GM19463 (cell line): ENCODE data around the gene SMIM44.
"Not testable (repeated sequence)": the region's sequence is repeated elsewhere in the genome, so short reads cannot be mapped to it uniquely, and the experiment has no call there.

Experiments
- ATAC-seq: cut with Tn5 transposase; IDR thresholded peaks from one replicate; pipeline ENCODE4 v1.9.1; 2021; ENCODE audit warnings: mild to moderate bottlenecking, moderate library complexity; ENCODE audit not compliant: unreplicated experiment

SMIM44 gene

DNA sequence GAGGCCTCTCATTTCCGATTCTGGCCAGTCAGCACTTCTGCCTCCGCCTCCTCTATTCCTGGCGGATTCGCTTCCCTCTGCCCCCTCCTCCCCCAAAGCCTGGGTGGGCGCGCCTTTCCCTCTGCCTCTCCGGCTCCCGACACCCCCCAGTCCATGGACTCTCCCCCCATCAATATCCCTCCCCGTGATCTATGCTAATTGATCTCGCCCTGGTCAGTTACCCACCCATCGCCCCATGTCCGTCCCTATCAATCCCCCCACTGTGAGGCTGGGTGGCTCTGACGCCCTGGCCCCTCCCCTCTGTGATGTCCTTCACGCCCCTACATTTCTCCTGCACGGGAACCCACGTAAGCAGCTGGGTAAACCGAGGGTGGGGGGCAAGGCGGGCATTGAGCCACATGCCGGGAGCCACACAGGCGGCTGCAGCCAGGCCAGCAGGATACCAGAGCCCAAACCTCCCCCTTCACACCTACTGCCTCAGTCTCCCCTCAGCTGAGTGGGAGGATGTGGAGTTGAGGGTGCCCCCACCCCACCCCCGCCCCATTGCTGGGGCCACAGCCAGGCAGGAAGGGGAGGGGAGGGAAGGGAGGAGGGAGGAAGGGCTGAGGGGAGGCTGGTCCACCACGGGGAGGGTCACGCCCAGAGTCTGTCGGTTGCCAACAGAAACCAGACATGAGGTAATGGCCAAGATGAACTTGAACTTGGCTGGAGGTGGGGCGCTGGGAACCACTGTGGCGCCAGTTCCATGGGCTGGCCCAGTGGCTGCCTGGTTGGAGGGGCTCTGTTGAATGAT lies 24.0 kb downstream of the SMIM44 start:
- ATAC-seq: no peak

DNA sequence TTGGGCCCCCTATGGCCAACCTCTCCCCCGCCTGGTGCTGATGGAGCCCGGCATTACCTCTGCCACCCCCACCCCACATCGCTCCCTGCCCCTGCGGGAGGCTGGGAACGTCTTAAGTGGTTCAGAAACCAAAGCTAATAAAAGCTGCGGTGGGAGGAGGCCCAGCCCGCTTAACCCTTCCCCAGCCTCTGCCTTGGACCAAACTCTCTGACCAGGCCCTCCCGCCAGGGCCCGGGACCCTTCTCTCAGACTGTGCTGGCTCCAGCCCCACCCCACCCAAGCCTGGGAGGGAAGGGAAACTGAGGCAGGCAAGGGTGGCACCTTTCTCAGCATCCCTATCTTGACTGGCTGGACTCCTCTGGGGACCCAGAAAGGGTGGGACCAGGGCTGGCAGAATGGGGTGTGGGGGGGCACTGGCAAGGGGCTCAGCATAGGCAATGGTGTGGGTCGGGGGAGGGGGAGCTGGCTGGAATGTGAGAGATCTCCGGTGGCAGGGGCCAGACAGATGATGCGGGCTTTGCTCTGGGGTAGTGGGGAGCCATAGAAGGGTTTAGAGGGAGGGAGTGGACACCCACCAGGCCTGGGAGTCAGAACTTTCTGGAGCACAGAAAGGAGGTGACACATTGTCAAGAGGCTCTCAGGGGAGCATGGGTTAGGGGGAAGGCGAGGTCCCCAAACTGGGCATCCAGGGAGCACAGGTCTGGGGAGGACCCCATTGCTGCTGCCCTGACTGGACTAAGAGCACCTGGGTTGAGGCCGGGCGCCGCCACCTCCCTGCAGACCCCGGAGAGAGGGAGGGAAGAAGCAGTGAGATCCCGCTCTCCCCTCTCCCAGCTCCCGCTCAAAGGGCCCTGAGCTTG lies 24.8 kb downstream of the SMIM44 start:
- ATAC-seq: no peak

DNA sequence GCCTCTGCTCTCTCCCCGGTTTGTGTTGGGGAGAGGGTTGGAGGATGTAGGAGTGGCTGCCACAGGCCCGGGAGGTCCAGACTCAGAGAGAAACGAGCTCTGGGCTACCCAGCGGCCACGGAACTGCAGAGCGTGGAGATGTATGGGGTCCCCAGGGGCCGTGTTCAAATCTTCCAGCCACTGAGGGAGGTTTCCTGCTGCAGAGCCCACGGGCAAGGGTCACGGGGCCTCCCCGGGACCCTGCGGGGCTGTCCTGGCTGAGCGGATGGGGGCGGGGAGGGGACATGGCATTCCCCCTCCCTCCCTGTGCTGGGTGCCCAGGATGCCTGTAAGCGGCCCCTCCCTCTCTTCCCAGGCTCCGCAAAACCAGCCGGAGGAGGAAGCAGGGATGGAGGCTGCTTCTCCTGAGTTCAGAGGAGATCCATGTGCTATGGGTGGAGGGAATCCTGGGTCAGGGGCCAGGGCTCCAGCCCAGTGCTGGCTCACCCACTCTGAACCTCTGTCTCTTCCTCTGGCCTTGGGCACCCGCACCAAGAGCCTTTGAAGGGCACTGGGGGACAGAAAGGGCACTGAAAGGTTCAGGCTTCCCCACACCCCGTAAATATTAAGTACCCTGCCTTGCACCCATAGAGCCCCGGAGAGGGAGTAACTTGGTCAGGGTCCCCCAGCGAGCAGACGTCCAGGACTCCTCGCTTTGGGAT lies 25.6 kb downstream of the SMIM44 start:
- ATAC-seq: no peak

DNA sequence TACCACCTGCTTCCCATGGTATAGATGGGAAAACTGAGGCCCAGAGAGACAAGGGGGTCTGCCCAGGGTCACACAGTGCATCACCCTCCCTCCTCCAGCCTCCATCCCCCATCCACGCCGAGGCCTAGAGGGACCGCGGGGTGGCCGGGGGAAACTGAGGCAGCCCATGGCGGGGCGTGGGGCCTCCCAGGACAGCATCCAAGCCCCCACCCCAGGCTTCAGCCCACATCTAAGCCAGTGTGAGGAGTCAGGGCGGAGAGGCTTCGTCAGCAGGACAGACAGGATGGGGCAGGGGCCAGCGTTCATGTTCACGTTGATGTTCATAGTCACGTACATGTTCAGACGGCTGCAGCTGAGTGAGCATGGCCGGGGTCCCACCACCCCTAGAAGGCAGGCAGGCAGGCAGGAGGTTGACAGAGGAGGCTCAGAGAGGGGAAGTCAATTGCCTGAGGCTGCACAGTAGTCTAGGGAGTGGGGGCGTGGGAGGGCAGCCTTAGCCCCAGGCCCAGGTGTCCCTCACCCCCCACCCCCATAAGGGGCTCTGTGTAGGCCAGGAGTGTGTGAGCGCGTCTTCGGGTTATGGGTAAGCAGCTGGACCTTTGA lies 26.2 kb downstream of the SMIM44 start:
- no peak for ATAC-seq

DNA sequence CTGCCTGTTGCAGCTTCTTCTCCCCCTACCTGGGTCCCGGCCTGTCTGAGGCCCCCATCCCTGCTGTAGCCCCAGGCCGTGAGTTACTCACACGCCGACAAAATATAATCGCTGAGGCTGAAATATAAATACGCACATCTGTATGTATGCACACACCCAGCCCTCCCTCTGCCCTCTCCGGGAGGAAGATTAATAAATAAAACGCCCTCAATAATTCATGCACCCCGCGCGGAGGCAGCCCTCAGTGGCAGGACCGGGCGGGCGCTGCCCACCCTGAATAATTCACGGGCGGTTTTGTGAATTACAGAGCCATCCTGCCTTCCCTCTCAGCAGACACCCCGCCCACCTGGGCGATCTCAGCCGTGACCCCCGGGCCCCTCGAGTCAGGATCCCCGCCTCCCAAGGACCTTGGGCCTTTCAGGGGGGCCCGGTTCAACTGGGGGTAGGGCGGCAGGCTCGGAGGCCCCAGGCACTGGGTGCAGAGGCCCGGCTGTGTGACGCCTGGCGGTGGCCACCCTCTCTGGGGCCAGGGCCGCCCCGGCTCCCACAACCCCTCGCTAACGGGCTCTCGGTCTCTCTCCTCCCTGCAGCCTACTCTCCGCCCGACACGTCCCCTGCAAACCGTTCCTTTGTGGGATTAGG lies 27.2 kb downstream of the SMIM44 start:
- no peak for ATAC-seq

DNA sequence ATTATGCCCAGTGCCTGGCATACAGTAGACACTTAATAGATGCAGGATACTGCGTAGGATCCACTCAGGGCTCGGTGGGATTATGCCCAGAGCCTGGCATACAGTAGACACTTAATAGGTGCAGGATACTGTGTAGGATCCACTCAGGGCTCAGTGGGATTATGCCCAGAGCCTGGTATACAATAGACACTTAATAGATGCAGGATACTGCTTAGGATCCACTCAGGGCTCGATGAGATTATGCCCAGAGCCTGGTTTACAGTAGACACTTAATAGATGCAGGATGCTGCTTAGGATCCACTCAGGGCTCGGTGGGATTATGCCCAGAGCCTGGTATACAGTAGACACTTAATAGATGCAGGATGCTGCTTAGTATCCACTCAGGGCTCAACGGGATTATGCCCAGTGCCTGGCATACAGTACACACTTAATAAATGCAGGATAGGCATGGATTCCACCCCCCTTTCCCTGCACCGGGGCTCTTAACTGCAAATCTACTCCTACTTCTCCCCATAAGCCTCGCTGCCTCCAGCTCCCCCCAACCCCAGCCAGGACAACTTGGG lies 27.8 kb downstream of the SMIM44 start:
- ATAC-seq: no peak

DNA sequence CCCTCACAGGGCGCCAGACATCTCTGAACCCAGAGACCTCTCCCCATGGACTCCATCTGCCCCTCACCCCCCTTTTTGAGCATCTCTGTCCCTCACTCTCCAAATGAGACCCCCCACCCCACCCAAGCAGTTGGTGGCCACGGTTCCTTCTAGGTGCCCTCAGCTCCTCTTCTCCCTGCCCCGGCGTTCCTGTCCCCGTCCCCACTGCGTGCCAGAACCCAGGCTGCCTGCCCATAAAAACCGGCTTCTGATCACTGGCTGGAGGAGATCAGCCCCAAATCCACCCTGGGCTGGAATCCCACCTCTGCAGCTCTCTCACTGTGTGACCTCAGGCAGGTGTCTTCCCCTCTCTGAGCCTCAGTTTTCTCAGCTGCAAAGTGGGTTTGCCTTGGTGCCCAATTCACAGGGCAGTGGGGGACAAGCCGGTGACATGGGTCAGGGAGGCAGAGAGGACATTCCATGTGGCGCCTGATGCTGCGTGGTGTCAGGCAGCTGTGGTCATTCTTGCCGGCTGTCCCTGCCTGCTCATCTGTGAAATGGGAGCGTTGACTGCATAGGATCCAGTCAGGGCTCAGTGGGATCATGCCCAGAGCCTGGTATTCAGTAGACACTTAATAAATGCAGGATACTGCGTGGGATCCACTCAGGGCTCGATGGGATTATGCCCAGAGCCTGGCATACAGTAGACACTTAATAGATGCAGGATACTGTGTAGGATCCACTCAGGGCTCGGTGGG lies 28.4 kb downstream of the SMIM44 start:
- no peak for ATAC-seq

DNA sequence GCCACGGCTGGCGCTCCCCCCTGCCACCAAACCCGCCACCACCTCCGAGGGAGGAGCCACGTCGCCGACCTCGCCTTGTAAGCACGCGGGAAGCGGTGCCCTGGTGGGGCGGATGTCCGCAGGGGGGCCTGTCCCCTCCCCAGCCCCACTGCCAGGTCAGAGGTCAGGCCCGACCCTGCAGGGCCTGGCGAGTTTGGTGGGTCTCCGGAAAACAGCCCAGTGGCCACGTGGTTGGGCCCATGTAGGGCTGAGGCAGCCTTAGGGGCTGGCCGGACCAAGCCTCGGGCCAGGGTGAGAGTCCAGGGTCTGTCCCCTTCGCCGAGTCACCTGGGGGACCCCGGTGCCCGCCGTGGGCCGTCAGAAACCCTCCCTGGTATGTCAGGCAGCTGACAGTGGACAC lies 29.4 kb downstream of the SMIM44 start:
- ATAC-seq: no peak

DNA sequence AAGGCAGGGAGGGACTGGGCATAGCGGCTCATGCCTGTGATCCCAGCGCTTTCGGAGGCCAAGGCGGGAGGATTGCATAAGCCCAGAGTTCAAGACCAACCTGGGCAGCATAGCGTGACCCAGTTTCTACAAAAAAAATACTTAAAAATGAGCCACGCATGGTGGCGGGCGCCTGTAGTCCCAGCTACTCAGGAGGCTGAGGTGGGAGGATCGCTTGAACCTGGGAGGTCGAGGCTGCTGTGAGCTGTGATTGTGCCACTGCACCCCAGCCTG lies 30.4 kb downstream of the SMIM44 start:
- not testable (repeated sequence) for ATAC-seq

DNA sequence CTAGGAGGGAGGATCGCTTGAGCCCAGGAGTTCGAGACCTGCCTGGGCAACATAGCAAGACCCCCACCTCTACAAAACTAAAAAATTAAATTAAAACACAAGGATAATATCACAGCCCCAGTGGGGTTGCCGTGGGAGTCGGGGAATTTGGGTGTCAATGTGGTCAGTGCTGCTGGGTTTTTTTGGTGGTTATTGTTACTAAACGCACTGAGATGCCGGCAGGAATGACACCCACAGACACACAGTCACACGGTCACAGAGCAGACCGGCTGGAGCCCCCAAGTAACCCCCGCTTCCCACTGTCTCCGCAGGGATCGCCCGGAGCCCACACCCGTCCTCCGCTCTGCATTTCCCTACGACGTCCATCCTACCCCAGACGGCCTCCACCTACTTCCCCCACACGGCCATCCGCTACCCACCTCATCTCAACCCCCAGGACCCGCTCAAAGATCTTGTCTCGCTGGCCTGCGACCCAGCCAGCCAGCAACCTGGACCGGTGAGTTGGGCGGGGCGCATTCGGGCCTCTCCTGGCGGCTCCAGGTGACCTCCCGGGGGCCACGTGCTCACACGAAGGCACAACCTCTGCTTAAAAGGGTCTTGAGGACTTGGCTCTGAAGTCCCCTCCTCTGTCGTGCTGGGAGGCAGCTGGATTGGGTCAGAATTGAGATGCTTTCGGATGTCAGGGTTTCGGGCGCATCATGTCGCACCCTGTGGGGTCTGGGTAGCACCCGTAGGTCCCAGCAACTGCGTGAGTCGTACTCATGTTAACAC lies 30.9 kb downstream of the SMIM44 start:
- ATAC-seq: no peak

DNA sequence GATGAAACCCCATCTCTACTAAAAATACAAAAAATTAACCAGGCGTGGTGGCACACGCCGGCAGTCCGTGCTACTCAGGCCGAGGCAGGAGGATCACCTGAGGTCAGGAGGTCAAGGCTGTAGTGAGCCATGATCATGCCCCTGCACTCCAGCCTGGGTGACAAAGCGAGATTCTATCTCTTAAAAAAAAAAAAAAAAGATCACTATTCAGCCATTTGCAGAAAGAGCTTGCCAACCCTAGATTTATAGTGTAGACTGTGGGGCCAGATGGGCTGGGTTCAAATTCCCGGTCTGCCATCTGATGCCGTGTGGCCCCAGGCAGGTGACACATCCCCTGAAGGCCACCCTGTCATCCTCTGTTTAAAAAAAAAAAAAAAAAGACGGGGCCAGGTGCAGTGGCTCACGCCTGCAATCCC lies 31.8 kb downstream of the SMIM44 start:
- ATAC-seq: no peak

DNA sequence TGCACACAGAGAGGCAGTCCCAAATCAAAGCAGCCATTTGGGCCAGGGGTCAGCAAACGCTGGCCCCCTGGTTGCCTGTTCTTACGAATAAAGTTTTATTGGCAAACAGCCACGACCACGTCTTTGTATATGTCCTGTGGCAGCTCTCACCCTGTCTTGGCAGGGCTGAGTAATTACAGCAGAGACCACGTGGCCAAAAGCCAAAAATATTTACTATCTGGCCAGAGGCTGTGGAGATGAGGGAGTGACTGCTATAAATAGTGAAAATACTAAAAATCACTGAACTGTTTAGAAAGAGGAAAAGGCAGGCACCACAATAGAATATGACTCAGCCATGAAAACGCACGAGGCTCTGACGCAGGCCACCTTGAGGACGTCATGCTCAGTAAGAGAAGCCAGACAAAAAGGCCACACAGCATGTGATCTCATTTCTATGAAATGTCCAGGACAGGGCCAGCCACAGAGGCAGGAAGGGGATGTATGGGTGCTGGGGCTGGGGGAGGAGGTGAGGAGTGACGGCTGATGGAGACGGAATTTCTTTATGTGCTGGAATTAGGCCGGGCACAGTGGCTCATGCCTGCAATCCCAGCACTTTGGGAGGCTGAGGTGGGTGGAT lies 32.3 kb downstream of the SMIM44 start:
- no peak for ATAC-seq

DNA sequence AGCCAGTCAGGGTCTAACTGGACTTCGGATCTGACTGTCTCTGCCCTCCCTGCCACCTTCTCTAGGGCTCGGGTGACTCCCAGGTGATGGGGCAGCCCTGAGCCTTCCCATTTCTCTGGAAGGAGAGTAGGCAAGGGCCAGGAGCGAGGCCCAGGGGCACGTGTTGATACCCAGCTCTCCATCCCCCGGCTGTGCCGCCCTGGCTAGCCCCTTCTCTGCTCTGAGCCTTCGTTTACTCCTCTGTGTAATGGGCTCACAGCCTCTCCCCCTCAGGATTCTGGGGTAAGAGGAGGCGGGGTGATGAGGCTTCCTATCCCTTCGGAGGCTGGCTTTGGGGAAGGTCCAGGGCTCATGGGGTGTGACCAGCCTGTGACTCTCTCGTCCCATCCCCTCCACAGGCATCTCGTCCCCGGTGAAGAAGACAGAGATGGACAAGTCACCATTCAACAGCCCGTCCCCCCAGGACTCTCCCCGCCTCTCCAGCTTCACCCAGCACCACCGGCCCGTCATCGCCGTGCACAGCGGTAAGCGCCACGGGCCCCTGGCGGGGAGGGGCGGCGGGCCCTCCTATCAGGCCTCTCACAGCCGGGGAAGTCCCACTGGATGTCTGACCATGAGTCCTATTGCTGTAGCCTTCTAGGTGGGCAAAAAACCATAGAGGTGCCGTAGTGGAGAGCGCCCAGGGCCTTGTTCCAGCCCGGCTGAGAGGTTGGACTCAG lies 34.5 kb downstream of the SMIM44 start:
- ATAC-seq: no peak

DNA sequence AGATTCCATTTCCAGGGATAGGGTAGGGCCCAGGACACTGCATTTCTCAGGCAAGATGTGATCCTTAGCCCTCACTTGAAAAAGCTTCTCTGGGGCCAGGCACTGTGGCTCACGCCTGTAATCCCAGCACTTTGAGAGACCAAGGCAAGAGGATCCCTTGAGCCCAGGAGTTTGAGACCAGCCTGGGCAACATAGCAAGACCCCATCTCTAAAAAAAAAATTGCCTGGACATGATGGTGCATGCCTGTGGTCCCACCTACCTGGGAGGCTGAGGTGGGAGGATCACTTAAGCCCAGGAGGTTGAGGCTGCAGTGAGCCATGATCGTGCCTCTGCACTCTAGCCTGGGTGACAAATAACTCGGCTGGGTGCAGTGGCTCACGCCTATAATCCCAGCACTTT lies 36.6 kb downstream of the SMIM44 start:
- not testable (repeated sequence) for ATAC-seq

DNA sequence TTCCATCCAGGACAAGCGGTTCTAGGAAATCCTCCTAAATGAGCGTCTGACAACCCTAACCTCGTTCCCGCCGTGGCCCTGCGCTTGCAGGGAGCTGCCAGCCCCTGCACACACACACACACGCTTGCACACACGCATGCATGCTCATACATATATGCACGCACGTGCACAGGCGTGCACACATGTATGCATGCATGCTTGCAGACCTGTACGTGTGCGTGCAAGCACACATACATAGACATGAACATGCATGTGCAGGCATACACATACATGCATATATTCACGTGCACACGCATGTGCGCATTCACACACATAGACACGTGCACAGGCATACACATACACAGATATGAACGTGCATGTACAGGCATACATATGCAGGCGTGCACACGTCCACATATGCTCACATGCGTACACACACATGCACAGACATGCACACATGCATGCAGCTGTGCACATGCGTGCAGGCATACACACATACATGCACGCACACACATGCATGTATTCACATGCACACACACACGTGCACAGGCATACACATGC lies 38.5 kb downstream of the SMIM44 start:
- no peak for ATAC-seq

DNA sequence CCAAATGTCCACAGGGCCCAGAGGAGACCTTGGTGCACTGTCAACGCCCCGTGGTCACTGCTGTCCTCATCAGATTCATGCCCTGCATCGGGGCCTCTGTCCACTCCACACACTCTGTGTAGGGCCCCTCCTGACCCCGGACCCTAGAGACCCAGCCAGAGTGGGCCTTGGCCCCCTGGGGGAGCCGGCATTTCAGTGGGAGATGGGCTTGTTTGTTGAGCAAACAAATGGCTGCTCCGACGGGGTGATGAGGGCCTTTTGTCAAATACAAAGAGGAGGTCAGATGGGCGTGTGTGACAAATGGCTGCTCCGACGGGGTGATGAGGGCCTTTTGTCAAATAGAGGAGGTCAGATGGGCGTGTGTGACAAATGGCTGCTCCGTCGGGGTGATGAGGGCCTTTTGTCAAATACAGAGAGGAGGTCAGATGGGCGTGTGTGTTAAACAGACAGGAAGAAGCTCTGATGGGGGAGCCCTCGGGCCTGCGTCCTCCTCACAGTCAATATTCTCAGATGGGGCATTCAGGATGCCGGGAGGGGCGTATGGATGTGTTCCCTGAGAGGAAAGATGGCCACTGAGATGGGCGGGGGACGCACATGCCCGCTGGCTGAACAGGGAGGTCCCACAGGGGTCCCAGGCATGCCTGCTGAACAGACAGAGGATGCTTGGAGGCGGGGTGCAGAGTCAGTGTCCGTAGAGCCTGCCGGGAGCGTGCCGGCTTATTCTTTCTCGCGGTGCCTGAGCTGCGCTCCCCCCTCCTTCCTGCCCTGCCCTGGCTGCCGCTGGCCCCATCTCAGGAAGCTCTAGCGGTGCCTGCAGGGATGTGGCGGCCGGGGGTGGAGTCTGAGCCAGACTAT lies 39.2 kb downstream of the SMIM44 start:
- ATAC-seq: no peak
